ENCODE results near the gene GSN. TPM values are rescaled to one million over a fixed set of nuclear protein-coding genes. Genes with fewer than 3 reads are reported as not detected.

Gene GSN
- total and polyA plus RNA-seq, 2 donors (not counting 1 experiment from before 2014, with no cell fraction given), result 38.4 to 45.4 TPM

DNA sequence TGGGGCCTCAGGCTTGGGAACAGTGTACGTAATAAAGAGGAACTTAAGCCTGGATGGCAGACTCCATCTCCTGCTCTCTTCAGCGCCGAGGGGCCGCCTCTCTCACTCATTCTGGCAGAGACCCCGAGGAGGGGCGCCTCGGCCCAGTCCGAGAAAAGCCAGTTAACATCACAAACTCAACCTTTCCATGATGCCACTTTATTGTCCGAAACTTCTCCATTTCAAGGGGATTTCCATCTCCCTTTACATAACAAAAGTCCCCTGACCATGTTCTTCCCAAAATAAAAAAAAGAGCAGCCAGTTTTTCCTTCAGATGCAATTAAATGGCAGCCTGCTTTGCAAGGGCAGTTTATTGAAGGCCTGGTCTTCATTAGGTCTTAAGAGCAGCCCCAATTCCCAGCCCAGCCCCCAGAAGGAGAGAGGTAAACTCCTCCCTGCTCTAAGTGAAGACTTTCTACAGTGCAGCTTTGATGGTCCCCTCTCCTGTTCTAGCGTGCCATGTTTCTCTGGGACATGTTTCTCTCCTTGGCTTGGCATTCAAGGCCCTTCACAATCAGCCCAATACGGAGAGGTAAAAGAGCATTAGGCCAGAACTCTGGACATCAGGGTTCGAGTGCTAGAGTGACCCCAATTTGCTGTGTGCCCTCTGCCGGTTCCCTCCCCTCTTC, 46.8 kb upstream of the GSN start:
- H3K27ac Mint-ChIP-seq, result no peak overlapping the region
- Histone ChIP-seq H3K4me3 (ENCODE audit: control extremely low read depth in 1 of 5, extremely low read depth in 1 of 5, insufficient read depth in 1 of 5, low read depth in 2 of 5, low read length in 4 of 5) (no peak overlapping the region), H3K9ac (ENCODE audit: low read length) (no peak overlapping the region), H3K4me1 (ENCODE audit: control insufficient read depth in 2 of 2, insufficient read depth in 2 of 2, low read length in 2 of 2) (peaks cover 0 to 5% of the 10 kb centered on the region in 2 donors), H3K36me3 (replicated peaks in 1 of 2; ENCODE audit: control extremely low read depth in 1 of 2, control insufficient read depth in 1 of 2, extremely low read depth in 1 of 2, insufficient read depth in 2 of 2, low read length in 1 of 2) (peaks cover 4 to 6% of the 10 kb centered on the region in 2 experiments), H3K9me3 (ENCODE audit: control extremely low read depth in 1 of 3, control insufficient read depth in 2 of 3, insufficient read depth in 1 of 3, low read length in 2 of 3) (no peaks in the 10 kb centered on the region), H3K27ac (ENCODE audit: low read length in 2 of 2) (no peak overlapping the region), H3K79me2 (ENCODE audit: control insufficient read depth, insufficient read depth, low read length) (peaks cover 4% of the 10 kb centered on the region), H3K4me2 (replicated peaks; ENCODE audit: low read depth, low read length, poor library complexity, severe bottlenecking) (peak overlapping the region; percentile 11), H2AFZ (ENCODE audit: insufficient read depth, low read depth, low read length, poor library complexity, severe bottlenecking) (peak overlapping the region; percentile 20), H3K27me3 (replicated peaks in 1 of 4; ENCODE audit: control extremely low read depth in 1 of 4, control insufficient read depth in 3 of 4, insufficient read depth in 4 of 4, low read length in 3 of 4) (no peaks in the 10 kb centered on the region), H4K20me1 (ENCODE audit: control insufficient read depth, insufficient read depth, low read length, poor library complexity, severe bottlenecking) (no peaks in the 10 kb centered on the region)
- no peaks in the 10 kb centered on the region for H3K27me3 Mint-ChIP-seq
- WGBS (ENCODE audit: insufficient coverage), result 35% methylated on average over 11 of the region's 13 CpGs
- peaks cover 6% of the 10 kb centered on the region for H3K4me1 Mint-ChIP-seq
- no peaks in the 10 kb centered on the region for H3K9me3 Mint-ChIP-seq (ENCODE audit: insufficient read depth)
- POLR2A ChIA-PET, result no interaction called here
- CTCF ChIA-PET, result interaction anchor here (1.2 to 1.6 kb wide), 2 partner anchors 8 to 10 kb away, joined by 4 to 7 read pairs; no protein-coding TSS in a partner anchor
- intact Hi-C loops (cut with micrococcal nuclease), result no loop called here
- ATAC-seq (ENCODE audit: low read depth) (no peak), DNase-seq (no peak)
- TF ChIP-seq CTCF (IDR thresholded peaks at IDR 0.05), result no peak
- TF ChIP-seq EZH2 (IDR thresholded peaks at IDR 0.05; ENCODE audit: borderline replicate concordance, insufficient read depth, low read depth, low read length, poor library complexity, severe bottlenecking), result no peak
- H3K4me3 Mint-ChIP-seq, result no peak overlapping the region

- intact Hi-C loops (cut with micrococcal nuclease), result no loop called here
- H3K9me3 Mint-ChIP-seq (ENCODE audit: insufficient read depth), result no peaks in the 10 kb centered on the region
- TF ChIP-seq CTCF (IDR thresholded peaks at IDR 0.05) (no peak), EZH2 (IDR thresholded peaks at IDR 0.05; ENCODE audit: borderline replicate concordance, insufficient read depth, low read depth, low read length, poor library complexity, severe bottlenecking) (no peak)
- H3K27me3 Mint-ChIP-seq, result no peaks in the 10 kb centered on the region
- Histone ChIP-seq H2AFZ (ENCODE audit: insufficient read depth, low read depth, low read length, poor library complexity, severe bottlenecking) (no peak overlapping the region), H3K36me3 (replicated peaks in 1 of 2; ENCODE audit: control extremely low read depth in 1 of 2, control insufficient read depth in 1 of 2, extremely low read depth in 1 of 2, insufficient read depth in 2 of 2, low read length in 1 of 2) (peaks cover under 1 to 1% of the 10 kb centered on the region in 2 experiments), H3K79me2 (ENCODE audit: control insufficient read depth, insufficient read depth, low read length) (peaks cover 4% of the 10 kb centered on the region), H3K27ac (ENCODE audit: low read length in 2 of 2) (no peak overlapping the region), H3K4me1 (ENCODE audit: control insufficient read depth in 2 of 2, insufficient read depth in 2 of 2, low read length in 2 of 2) (peaks cover 0 to 5% of the 10 kb centered on the region in 2 donors), H3K9ac (ENCODE audit: low read length) (no peak overlapping the region), H3K27me3 (replicated peaks in 1 of 4; ENCODE audit: control extremely low read depth in 1 of 4, control insufficient read depth in 3 of 4, insufficient read depth in 4 of 4, low read length in 3 of 4) (no peaks in the 10 kb centered on the region), H3K4me3 (ENCODE audit: control extremely low read depth in 1 of 5, extremely low read depth in 1 of 5, insufficient read depth in 1 of 5, low read depth in 2 of 5, low read length in 4 of 5) (no peak overlapping the region), H3K9me3 (ENCODE audit: control extremely low read depth in 1 of 3, control insufficient read depth in 2 of 3, insufficient read depth in 1 of 3, low read length in 2 of 3) (no peaks in the 10 kb centered on the region), H4K20me1 (ENCODE audit: control insufficient read depth, insufficient read depth, low read length, poor library complexity, severe bottlenecking) (no peaks in the 10 kb centered on the region), H3K4me2 (replicated peaks; ENCODE audit: low read depth, low read length, poor library complexity, severe bottlenecking) (no peak overlapping the region)
- POLR2A ChIA-PET, result no interaction called here
- no peak overlapping the region for H3K27ac Mint-ChIP-seq
- CTCF ChIA-PET, result interaction anchor here (1.2 to 1.6 kb wide), 2 partner anchors 8 to 10 kb away, joined by 4 to 7 read pairs; no protein-coding TSS in a partner anchor
- 100% methylated on average over 2 of the region's 2 CpGs for WGBS (ENCODE audit: insufficient coverage)
- no peak overlapping the region for H3K4me3 Mint-ChIP-seq
- DNase-seq, result no peak
- ATAC-seq (ENCODE audit: low read depth), result no peak
- H3K4me1 Mint-ChIP-seq, result peaks cover 6% of the 10 kb centered on the region
Observed at GRCh38 chr9:121221664-121222055, 46.3 kb upstream of the GSN start.
